ENCODE measurements around the gene PEX14.
A peak's percentile ranks its signal among the peaks of the same experiment; 100 is the strongest.

The PEX14 gene

GRCh38 chr1:10646347-10646861 is 171.7 kb downstream of the PEX14 start:
- Histone ChIP-seq H3K79me1 (replicated peaks; ENCODE audit: low read length, poor library complexity, severe bottlenecking) (no peaks in the 10 kb centered on the region), H3K9ac (ENCODE audit: low read length) (no peak overlapping the region), H2BK5ac (ENCODE audit: low read depth, low read length, poor library complexity, severe bottlenecking) (no peak overlapping the region), H2BK120ac (ENCODE audit: low read depth, low read length) (no peak overlapping the region), H3K27me3 (ENCODE audit: control insufficient read depth in 1 of 2, insufficient read depth in 1 of 2, low read length in 2 of 2) (peaks cover 5 to 18% of the 10 kb centered on the region in 2 experiments), H3K14ac (ENCODE audit: low read length in 2 of 2) (no peak overlapping the region), H3K4me2 (ENCODE audit: low read length, poor library complexity, severe bottlenecking) (no peak overlapping the region), H2BK15ac (ENCODE audit: low read depth, poor library complexity, severe bottlenecking) (no peak overlapping the region), H3K4ac (ENCODE audit: low read depth in 1 of 2, low read length in 2 of 2) (no peak overlapping the region), H2BK12ac (ENCODE audit: low read length in 2 of 2) (no peak overlapping the region), H3K4me3 (ENCODE audit: insufficient read depth in 1 of 2, low read depth in 1 of 2, low read length in 2 of 2) (no peak overlapping the region), H2AFZ (ENCODE audit: low read depth, low read length) (no peak overlapping the region), H3K9me3 (ENCODE audit: control insufficient read depth, low read length) (no peaks in the 10 kb centered on the region), H3K18ac (ENCODE audit: low read depth in 1 of 2, low read length in 2 of 2) (no peak overlapping the region), H3K36me3 (ENCODE audit: control insufficient read depth in 1 of 2, insufficient read depth in 2 of 2, low read depth in 1 of 2, low read length in 2 of 2) (no peaks in the 10 kb centered on the region), H3K4me1 (ENCODE audit: control insufficient read depth, insufficient read depth, low read depth, low read length) (peaks cover 18% of the 10 kb centered on the region), H4K91ac (ENCODE audit: low read length) (no peak overlapping the region), H3K23ac (ENCODE audit: low read length in 2 of 2) (no peak overlapping the region), H4K8ac (ENCODE audit: low read length) (no peak overlapping the region), H3K27ac (ENCODE audit: low read length, poor library complexity, severe bottlenecking) (no peak overlapping the region), H2AK5ac (ENCODE audit: low read length, severe bottlenecking) (no peak overlapping the region)
- peak; percentile 59 for DNase-seq
- 93% methylated on average over 12 of the region's 12 CpGs for WGBS

- H2BK15ac ChIP-seq (ENCODE audit: low read depth, poor library complexity, severe bottlenecking) = peak overlapping the region; percentile 19
- 95% methylated on average over 36 of the region's 38 CpGs for WGBS
- no peak overlapping the region for H2BK5ac ChIP-seq (ENCODE audit: low read depth, low read length, poor library complexity, severe bottlenecking)
- H2AK5ac ChIP-seq (ENCODE audit: low read length, severe bottlenecking) = no peak overlapping the region
- peak overlapping the region; percentile 18 for H4K91ac ChIP-seq (ENCODE audit: low read length)
- H3K79me1 ChIP-seq (replicated peaks; ENCODE audit: low read length, poor library complexity, severe bottlenecking) = no peaks in the 10 kb centered on the region
- no peaks in the 10 kb centered on the region for H3K36me3 ChIP-seq (ENCODE audit: control insufficient read depth in 1 of 2, insufficient read depth in 2 of 2, low read depth in 1 of 2, low read length in 2 of 2)
- DNase-seq = no peak
- no peak overlapping the region for H3K4me3 ChIP-seq (ENCODE audit: insufficient read depth in 1 of 2, low read depth in 1 of 2, low read length in 2 of 2)
- H2AFZ ChIP-seq (ENCODE audit: low read depth, low read length) = no peak overlapping the region
- no peak overlapping the region for H3K14ac ChIP-seq (ENCODE audit: low read length in 2 of 2)
- no peak overlapping the region for H3K27ac ChIP-seq (ENCODE audit: low read length, poor library complexity, severe bottlenecking)
- no peak overlapping the region for H3K4ac ChIP-seq (ENCODE audit: low read depth in 1 of 2, low read length in 2 of 2)
- no peak overlapping the region for H3K18ac ChIP-seq (ENCODE audit: low read depth in 1 of 2, low read length in 2 of 2)
- H2BK12ac ChIP-seq (ENCODE audit: low read length in 2 of 2) = no peak overlapping the region
- no peak overlapping the region for H3K4me2 ChIP-seq (ENCODE audit: low read length, poor library complexity, severe bottlenecking)
- no peaks in the 10 kb centered on the region for H3K9me3 ChIP-seq (ENCODE audit: control insufficient read depth, low read length)
- peaks cover 21% of the 10 kb centered on the region for H3K4me1 ChIP-seq (ENCODE audit: control insufficient read depth, insufficient read depth, low read depth, low read length)
- no peak overlapping the region for H3K23ac ChIP-seq (ENCODE audit: low read length in 2 of 2)
- H3K27me3 ChIP-seq (ENCODE audit: control insufficient read depth in 1 of 2, insufficient read depth in 1 of 2, low read length in 2 of 2) = peaks cover 5 to 26% of the 10 kb centered on the region in 2 experiments
- no peak overlapping the region for H4K8ac ChIP-seq (ENCODE audit: low read length)
- no peak overlapping the region for H2BK120ac ChIP-seq (ENCODE audit: low read depth, low read length)
- no peak overlapping the region for H3K9ac ChIP-seq (ENCODE audit: low read length)
Measured at GRCh38 chr1:10647414-10648170, 172.8 kb downstream of the PEX14 start.

GRCh38 chr1:10648689-10649516 is 174.2 kb downstream of the PEX14 start:
- Histone ChIP-seq H2BK12ac (ENCODE audit: low read length in 2 of 2) (no peak overlapping the region), H3K9ac (ENCODE audit: low read length) (no peak overlapping the region), H3K18ac (ENCODE audit: low read depth in 1 of 2, low read length in 2 of 2) (no peak overlapping the region), H3K36me3 (ENCODE audit: control insufficient read depth in 1 of 2, insufficient read depth in 2 of 2, low read depth in 1 of 2, low read length in 2 of 2) (no peaks in the 10 kb centered on the region), H3K27me3 (ENCODE audit: control insufficient read depth in 1 of 2, insufficient read depth in 1 of 2, low read length in 2 of 2) (peaks cover 5 to 31% of the 10 kb centered on the region in 2 experiments), H3K4me3 (ENCODE audit: insufficient read depth in 1 of 2, low read depth in 1 of 2, low read length in 2 of 2) (no peak overlapping the region), H3K79me1 (replicated peaks; ENCODE audit: low read length, poor library complexity, severe bottlenecking) (no peaks in the 10 kb centered on the region), H3K14ac (ENCODE audit: low read length in 2 of 2) (no peak overlapping the region), H3K9me3 (ENCODE audit: control insufficient read depth, low read length) (no peaks in the 10 kb centered on the region), H3K4me1 (ENCODE audit: control insufficient read depth, insufficient read depth, low read depth, low read length) (peaks cover 21% of the 10 kb centered on the region), H2AK5ac (ENCODE audit: low read length, severe bottlenecking) (no peak overlapping the region), H3K23ac (ENCODE audit: low read length in 2 of 2) (no peak overlapping the region), H4K91ac (ENCODE audit: low read length) (no peak overlapping the region), H3K27ac (ENCODE audit: low read length, poor library complexity, severe bottlenecking) (no peak overlapping the region), H2AFZ (ENCODE audit: low read depth, low read length) (no peak overlapping the region), H2BK120ac (ENCODE audit: low read depth, low read length) (no peak overlapping the region), H2BK15ac (ENCODE audit: low read depth, poor library complexity, severe bottlenecking) (no peak overlapping the region), H3K4ac (ENCODE audit: low read depth in 1 of 2, low read length in 2 of 2) (peak overlapping the region in 1 of 2 experiments; percentile 37), H2BK5ac (ENCODE audit: low read depth, low read length, poor library complexity, severe bottlenecking) (no peak overlapping the region), H3K4me2 (ENCODE audit: low read length, poor library complexity, severe bottlenecking) (no peak overlapping the region), H4K8ac (ENCODE audit: low read length) (no peak overlapping the region)
- WGBS = 53% methylated on average over 32 of the region's 32 CpGs
- DNase-seq = peak; percentile 31

All from mesenchymal stem cell (in vitro differentiated cells and primary cell).